HepG2 (cell line): Measurements from ENCODE around the gene ARHGEF12. TPM values are rescaled to one million over a fixed set of nuclear protein-coding genes. Genes with fewer than 3 reads are reported as not detected.

ENCODE experiments used
- ATAC-seq: fragments of 200-7000 bp; cut with Tn5 transposase; 3 replicates; pipeline ENCODE4 v1.9.1; 2020; ENCODE audit warnings: mild to moderate bottlenecking, moderate library complexity
- BruUV-seq: library from RNA; stranded (reverse); fragments of 400-500 nt; replicated peaks from 2 replicates; lab custom pipeline; 2021; lab: Mats Ljungman, UMichigan
- CTCF ChIA-PET: fragments of 300-600 bp; formaldehyde crosslinking; extraction: SDS; loops from one replicate; lab custom pipeline; 2021; ENCODE audit warnings: low total read pairs, inconsistent platforms, low intra/inter-chr PET ratio; lab: Yijun Ruan, JAX
- POLR2A ChIA-PET: fragments of 350-600 bp; sonication (Branson Sonifier 250); formaldehyde crosslinking; loops from one replicate; lab custom pipeline; 2020; ENCODE audit warnings: antibody characterized with exemption, inconsistent platforms; lab: Yijun Ruan, JAX
- DNase-seq: peaks from one replicate; pipeline ENCODE4 v3.0.0-alpha.2; 2015; ENCODE audit warnings: low spot score
- FAIRE-seq: peaks from 3 replicates; lab custom pipeline; 2011; peaks lifted over from hg19 to GRCh38; lab: Jason Lieb, UNC
- H2AFZ ChIP-seq: one replicate; pipeline ENCODE4 v1.6.1; 2011; ENCODE audit warnings: low read length, inconsistent platforms
- H3K27ac ChIP-seq: fragments of 300-600 bp; 3 replicates; pipeline ENCODE4 v1.8.0; 2011; ENCODE audit warnings: mixed run types, mild to moderate bottlenecking, mixed read lengths, low read length, inconsistent platforms; ENCODE audit not compliant: insufficient read depth; ENCODE audit errors: extremely low read length
- H3K27me3 ChIP-seq, 2 experiments: fragments of 200-600 bp in 1 of 2; 2 replicates in 1 of 2; 3 replicates in 1 of 2; pipeline versions ENCODE4 v1.6.0 to v1.8.0; 2011; ENCODE audit warnings: low read length in 2 of 2, mild to moderate bottlenecking in 2 of 2, moderate library complexity in 2 of 2, inconsistent platforms in 1 of 2; ENCODE audit not compliant: insufficient read depth in 2 of 2, control insufficient read depth in 1 of 2
- H3K36me3 ChIP-seq, 2 experiments: fragments of 200-600 bp in 1 of 2; replicated peaks in 1 of 2; 2 replicates in 1 of 2; 3 replicates in 1 of 2; pipeline versions ENCODE4 v1.5.1 to v1.8.0; 2011; ENCODE audit warnings: low read length in 2 of 2, inconsistent platforms in 1 of 2; ENCODE audit not compliant: insufficient read depth in 2 of 2, control insufficient read depth in 1 of 2
- H3K4me1 ChIP-seq: 2 replicates; pipeline ENCODE4 v1.5.1; 2012; ENCODE audit warnings: low read length, inconsistent platforms; ENCODE audit not compliant: insufficient read depth
- H3K4me2 ChIP-seq: 2 replicates; pipeline ENCODE4 v1.6.0; 2011; ENCODE audit warnings: low read depth, low read length, inconsistent platforms
- H3K4me3 ChIP-seq, 3 experiments: fragments of 200-600 bp in 1 of 3; sonication (generic), shearing (Covaris generic) in 1 of 3; replicated peaks in 1 of 3; 2 replicates each; pipeline ENCODE4 v1.5.1; 2011 to 2016; ENCODE audit warnings: low read length in 3 of 3, inconsistent platforms in 2 of 3, low read depth in 2 of 3, mild to moderate bottlenecking in 2 of 3, control low read depth in 1 of 3, mixed read lengths in 1 of 3; ENCODE audit not compliant: insufficient read depth in 1 of 3
- H3K79me2 ChIP-seq: one replicate; pipeline ENCODE4 v1.6.1; 2011; ENCODE audit warnings: low read length, inconsistent platforms; ENCODE audit not compliant: insufficient read depth
- H3K9ac ChIP-seq: 2 replicates; pipeline ENCODE4 v1.6.0; 2011; ENCODE audit warnings: mild to moderate bottlenecking, low read depth, low read length, inconsistent platforms; ENCODE audit not compliant: insufficient read depth
- H3K9me3 ChIP-seq: 2 replicates; pipeline ENCODE4 v1.5.1; 2012; ENCODE audit warnings: mild to moderate bottlenecking, low read length
- H4K20me1 ChIP-seq: 2 replicates; pipeline ENCODE4 v1.6.0; 2011; ENCODE audit warnings: inconsistent platforms, mild to moderate bottlenecking, low read length, moderate library complexity; ENCODE audit not compliant: insufficient read depth
- CEBPG ChIP-seq: IDR thresholded peaks from 2 replicates; pipeline ENCODE4 v1.6.1; 2016
- HDAC1 ChIP-seq: sonication (generic); formaldehyde crosslinking; IDR thresholded peaks from 2 replicates; pipeline ENCODE4 v1.5.1; 2020; ENCODE audit warnings: mild to moderate bottlenecking, missing genetic modification reagents
- HIVEP1 ChIP-seq: sonication (generic); formaldehyde crosslinking; IDR thresholded peaks from 2 replicates; pipeline ENCODE4 v1.4.0; 2020; ENCODE audit warnings: mild to moderate bottlenecking, missing genetic modification reagents
- KMT2A ChIP-seq: sonication (generic); formaldehyde crosslinking; IDR thresholded peaks from 2 replicates; pipeline ENCODE4 v1.4.0; 2020; ENCODE audit warnings: missing genetic modification reagents
- MIXL1 ChIP-seq: IDR thresholded peaks from 2 replicates; pipeline ENCODE4 v1.6.1; 2016
- NR2C2 ChIP-seq: sonication (generic); formaldehyde crosslinking; IDR thresholded peaks from 2 replicates; pipeline ENCODE4 v1.4.0; 2020; ENCODE audit warnings: missing genetic modification reagents, mild to moderate bottlenecking, moderate library complexity, borderline replicate concordance
- RCOR2 ChIP-seq: IDR thresholded peaks from 2 replicates; pipeline ENCODE4 v1.6.1; 2016; ENCODE audit warnings: missing biosample characterization, missing genetic modification reagents
- SATB2 ChIP-seq: sonication (generic); formaldehyde crosslinking; IDR thresholded peaks from 2 replicates; pipeline ENCODE4 v1.5.0; 2020; ENCODE audit warnings: missing genetic modification reagents
- TARDBP ChIP-seq: sonication (generic); formaldehyde crosslinking; IDR thresholded peaks from 2 replicates; pipeline ENCODE4 v1.8.0; 2022; ENCODE audit warnings: mild to moderate bottlenecking, missing genetic modification reagents
- ZFAT ChIP-seq: sonication (generic); formaldehyde crosslinking; conservative IDR thresholded peaks from 2 replicates; pipeline ENCODE4 v1.8.1; 2023; ENCODE audit warnings: missing genetic modification reagents, inconsistent platforms
- ZNF292 ChIP-seq: sonication (generic); formaldehyde crosslinking; IDR thresholded peaks from 2 replicates; pipeline ENCODE4 v1.8.1; 2022; ENCODE audit warnings: mild to moderate bottlenecking, low read depth, missing genetic modification reagents, borderline replicate concordance
- ZNF329 ChIP-seq: sonication (generic); formaldehyde crosslinking; IDR thresholded peaks from 2 replicates; pipeline ENCODE4 v1.9.0; 2021; ENCODE audit warnings: low read depth, mild to moderate bottlenecking, missing genetic modification reagents
- ZNF383 ChIP-seq: sonication (generic); formaldehyde crosslinking; IDR thresholded peaks from 2 replicates; pipeline ENCODE4 v1.4.0; 2020; ENCODE audit warnings: missing genetic modification reagents, mild to moderate bottlenecking, borderline replicate concordance
- ZNF430 ChIP-seq: sonication (generic); formaldehyde crosslinking; IDR thresholded peaks from 2 replicates; pipeline ENCODE4 v1.9.0; 2021; ENCODE audit warnings: mild to moderate bottlenecking, missing genetic modification reagents
- ZNF530 ChIP-seq: sonication (generic); formaldehyde crosslinking; IDR thresholded peaks from 2 replicates; pipeline ENCODE4 v1.5.0; 2020; ENCODE audit warnings: low read depth, mild to moderate bottlenecking, missing genetic modification reagents
- ZNF543 ChIP-seq: sonication (generic); formaldehyde crosslinking; IDR thresholded peaks from 2 replicates; pipeline ENCODE4 v1.4.0; 2020; ENCODE audit warnings: mild to moderate bottlenecking, missing genetic modification reagents
- ZNF746 ChIP-seq: sonication (generic); formaldehyde crosslinking; IDR thresholded peaks from 2 replicates; pipeline ENCODE4 v1.8.0; 2022; ENCODE audit warnings: mild to moderate bottlenecking, missing genetic modification reagents
- ZNF766 ChIP-seq: sonication (generic); formaldehyde crosslinking; IDR thresholded peaks from 2 replicates; pipeline ENCODE4 v1.5.0; 2020; ENCODE audit warnings: missing genetic modification reagents, borderline replicate concordance
- ZNF850 ChIP-seq: sonication (generic); formaldehyde crosslinking; conservative IDR thresholded peaks from 2 replicates; pipeline ENCODE4 v1.9.0; 2021; ENCODE audit warnings: mild to moderate bottlenecking, missing genetic modification reagents
- WGBS: methylation state at CpG from one replicate; pipeline ENCODE4 v1.1.6; 2017; ENCODE audit warnings: low lambda C conversion rate; 5-methylcytosine and 5-hydroxymethylcytosine counted together
- in situ Hi-C: cut with HindIII; loops from 2 replicates; pipeline ENCODE4 v1.10.0; 2017; ENCODE audit warnings: low pct_unique_long_range_greater_than_20kb; ENCODE audit not compliant: extremely low pct_ligation_motif_present
- intact Hi-C: fragments of 100-400 bp; cut with micrococcal nuclease; formaldehyde crosslinking; loops from one replicate; pipeline ENCODE4 v1.10.0; 2022; ENCODE audit not compliant: unreplicated experiment
- polyA plus RNA-seq, 8 experiments: library from polyadenylated mRNA; depleted of rRNA in 3 of 8; stranded (reverse) in 7 of 8; unstranded in 1 of 8; fragments of >200 nt; fragmentation: Illumina TruSeq in 4 of 8; extraction: Trizol in 4 of 8; gene quantifications; 2 replicates each; pipeline versions ENCODE4 v1.2.1 to v1.2.3, GENCODE V29; 2011 to 2016; ENCODE audit warnings: low read depth in 4 of 8, missing spikeins in 1 of 8, mixed read lengths in 1 of 8; ENCODE audit not compliant: insufficient read depth in 1 of 8
- total RNA-seq, 5 experiments: library from RNA; depleted of rRNA; stranded (reverse); fragments of >200 nt; fragmentation: Illumina TruSeq; extraction: Trizol; gene quantifications; 2 replicates each; pipeline ENCODE4 v1.2.3, GENCODE V29; 2016; ENCODE audit warnings: low read depth in 1 of 5
- TF ChIP-seq, protein P1 (sequence below): sonication (generic); formaldehyde crosslinking; IDR thresholded peaks from 2 replicates; pipeline ENCODE4 v1.4.0; 2020; ENCODE audit warnings: missing genetic modification reagents

The ARHGEF12 gene
- total and polyA plus RNA-seq, 2 of the 13 experiments (the other 11 are each of a cell fraction or from before 2014, with no cell fraction given) = 17.9 to 54.4 TPM

GRCh38 chr11:120384476-120384875 is 48.3 kb downstream of the ARHGEF12 start:
- BruUV-seq = no TSS peak
- ChIA-PET CTCF (no interaction called here), POLR2A (no interaction called here)
- Histone ChIP-seq H3K27ac (no peak overlapping the region), H3K4me1 (peaks cover 67% of the 10 kb centered on the region), H3K9ac (no peak overlapping the region), H3K36me3 (no peaks in the 10 kb centered on the region), H3K4me3 (no peak overlapping the region), H2AFZ (no peak overlapping the region), H3K9me3 (no peaks in the 10 kb centered on the region), H3K27me3 (no peaks in the 10 kb centered on the region), H4K20me1 (peaks cover 29% of the 10 kb centered on the region), H3K4me2 (no peak overlapping the region), H3K79me2 (peaks cover 98% of the 10 kb centered on the region)
- TF ChIP-seq ZFAT (CRISPR knock-in tag) (no peak), ZNF329 (no peak), HDAC1 (CRISPR knock-in tag) (no peak), ZNF292 (CRISPR knock-in tag) (no peak), CEBPG (CRISPR knock-in tag) (no peak), HIVEP1 (CRISPR knock-in tag) (no peak), KMT2A (no peak), ZNF850 (CRISPR knock-in tag) (no peak), ZNF430 (no peak), ZNF746 (CRISPR knock-in tag) (no peak), ZNF766 (CRISPR knock-in tag) (no peak), TARDBP (no peak), ZNF383 (CRISPR knock-in tag) (no peak), MIXL1 (no peak), ZNF530 (CRISPR knock-in tag) (no peak), NR2C2 (CRISPR knock-in tag) (no peak), SATB2 (CRISPR knock-in tag) (no peak), ZNF543 (CRISPR knock-in tag) (no peak), RCOR2 (CRISPR knock-in tag) (no peak)
- TF ChIP-seq, protein P1, sequence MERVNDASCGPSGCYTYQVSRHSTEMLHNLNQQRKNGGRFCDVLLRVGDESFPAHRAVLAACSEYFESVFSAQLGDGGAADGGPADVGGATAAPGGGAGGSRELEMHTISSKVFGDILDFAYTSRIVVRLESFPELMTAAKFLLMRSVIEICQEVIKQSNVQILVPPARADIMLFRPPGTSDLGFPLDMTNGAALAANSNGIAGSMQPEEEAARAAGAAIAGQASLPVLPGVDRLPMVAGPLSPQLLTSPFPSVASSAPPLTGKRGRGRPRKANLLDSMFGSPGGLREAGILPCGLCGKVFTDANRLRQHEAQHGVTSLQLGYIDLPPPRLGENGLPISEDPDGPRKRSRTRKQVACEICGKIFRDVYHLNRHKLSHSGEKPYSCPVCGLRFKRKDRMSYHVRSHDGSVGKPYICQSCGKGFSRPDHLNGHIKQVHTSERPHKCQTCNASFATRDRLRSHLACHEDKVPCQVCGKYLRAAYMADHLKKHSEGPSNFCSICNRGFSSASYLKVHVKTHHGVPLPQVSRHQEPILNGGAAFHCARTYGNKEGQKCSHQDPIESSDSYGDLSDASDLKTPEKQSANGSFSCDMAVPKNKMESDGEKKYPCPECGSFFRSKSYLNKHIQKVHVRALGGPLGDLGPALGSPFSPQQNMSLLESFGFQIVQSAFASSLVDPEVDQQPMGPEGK (CRISPR knock-in tag) = no peak
- in situ Hi-C loops (no loop called here), intact Hi-C loops (no loop called here)
- 92% methylated on average over 1 of the region's 1 CpG for WGBS
- DNase-seq = no peak
- ATAC-seq = no peak
- FAIRE-seq = no peak
